GM12878 (cell line): ENCODE measurements around the gene CCDC117.

ENCODE experiments used
- EP300 ChIP-seq, 2 experiments: fragments of 150-350 bp in 1 of 2; IDR thresholded peaks; 2 replicates each; pipeline ENCODE4 v1.6.1; 2011 to 2012; ENCODE audit warnings: low read depth in 2 of 2, low read length in 2 of 2, borderline replicate concordance in 1 of 2, improper control_type of control experiment in 1 of 2, inconsistent platforms in 1 of 2; ENCODE audit not compliant: control insufficient read depth in 1 of 2
- FOS ChIP-seq: IDR thresholded peaks from 3 replicates; pipeline ENCODE4 v1.6.1; 2011; ENCODE audit warnings: borderline replicate concordance; ENCODE audit not compliant: insufficient read length; ENCODE audit errors: extremely low read depth
- GABPA ChIP-seq: IDR thresholded peaks from 2 replicates; pipeline ENCODE4 v1.6.1; 2014; ENCODE audit warnings: antibody characterized with exemption, low read depth, mild to moderate bottlenecking, inconsistent platforms
- IKZF1 ChIP-seq: fragments of 450-650 bp; conservative IDR thresholded peaks from 2 replicates; pipeline ENCODE4 v1.6.1; 2017; ENCODE audit warnings: antibody characterized with exemption, mild to moderate bottlenecking
- JUNB ChIP-seq: IDR thresholded peaks from 2 replicates; pipeline ENCODE4 v1.6.1; 2016; ENCODE audit warnings: antibody characterized with exemption, mild to moderate bottlenecking
- LARP7 ChIP-seq: fragments of 450-650 bp; IDR thresholded peaks from 2 replicates; pipeline ENCODE4 v1.6.1; 2017; ENCODE audit warnings: mild to moderate bottlenecking
- POLR2A ChIP-seq: IDR thresholded peaks from 2 replicates; pipeline ENCODE4 v1.6.1; 2011; ENCODE audit warnings: low read depth, mild to moderate bottlenecking, low read length
- POLR2AphosphoS5 ChIP-seq: IDR thresholded peaks from 2 replicates; pipeline ENCODE4 v1.6.1; 2011; ENCODE audit warnings: mild to moderate bottlenecking, low read length, inconsistent platforms
- RAD51 ChIP-seq: fragments of 450-650 bp; IDR thresholded peaks from 2 replicates; pipeline ENCODE4 v1.6.1; 2016; ENCODE audit warnings: moderate library complexity, mild to moderate bottlenecking, inconsistent platforms
- TARDBP ChIP-seq: IDR thresholded peaks from 2 replicates; pipeline ENCODE4 v1.6.1; 2016; ENCODE audit warnings: borderline replicate concordance
- TF ChIP-seq, protein P1 (sequence below), 3 experiments: IDR thresholded peaks in 2 of 3; conservative IDR thresholded peaks in 1 of 3; 2 replicates each; pipeline ENCODE4 v1.5.1; 2011; ENCODE audit warnings: low read depth in 3 of 3, low read length in 3 of 3, mild to moderate bottlenecking in 3 of 3, control low read depth in 2 of 3, moderate library complexity in 2 of 3, inconsistent platforms in 1 of 3, mixed read lengths in 1 of 3; ENCODE audit not compliant: control insufficient read depth in 2 of 3, insufficient read depth in 1 of 3; ENCODE audit errors: extremely low read depth in 1 of 3

DNA sequence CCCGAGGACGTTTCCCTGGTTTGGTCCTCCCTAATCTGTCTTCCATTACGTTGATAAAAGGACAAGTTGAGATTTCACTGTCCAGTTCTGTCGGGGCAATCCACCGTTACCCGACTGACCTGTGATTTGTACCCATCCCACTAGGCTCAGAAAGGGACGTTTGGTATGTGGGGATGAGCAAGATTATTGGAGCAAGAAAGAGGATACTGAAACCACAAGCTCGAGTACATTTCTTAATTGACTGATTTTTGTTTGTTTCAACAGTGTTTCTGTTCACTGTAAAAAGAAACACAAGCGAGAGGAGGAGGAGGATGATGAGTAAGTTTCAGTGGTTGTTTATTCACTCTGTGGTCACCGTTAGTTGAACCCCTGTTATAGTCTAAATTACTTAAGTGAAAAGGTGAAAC is 969 bp downstream of the CCDC117 start:
- TF ChIP-seq, protein P1, sequence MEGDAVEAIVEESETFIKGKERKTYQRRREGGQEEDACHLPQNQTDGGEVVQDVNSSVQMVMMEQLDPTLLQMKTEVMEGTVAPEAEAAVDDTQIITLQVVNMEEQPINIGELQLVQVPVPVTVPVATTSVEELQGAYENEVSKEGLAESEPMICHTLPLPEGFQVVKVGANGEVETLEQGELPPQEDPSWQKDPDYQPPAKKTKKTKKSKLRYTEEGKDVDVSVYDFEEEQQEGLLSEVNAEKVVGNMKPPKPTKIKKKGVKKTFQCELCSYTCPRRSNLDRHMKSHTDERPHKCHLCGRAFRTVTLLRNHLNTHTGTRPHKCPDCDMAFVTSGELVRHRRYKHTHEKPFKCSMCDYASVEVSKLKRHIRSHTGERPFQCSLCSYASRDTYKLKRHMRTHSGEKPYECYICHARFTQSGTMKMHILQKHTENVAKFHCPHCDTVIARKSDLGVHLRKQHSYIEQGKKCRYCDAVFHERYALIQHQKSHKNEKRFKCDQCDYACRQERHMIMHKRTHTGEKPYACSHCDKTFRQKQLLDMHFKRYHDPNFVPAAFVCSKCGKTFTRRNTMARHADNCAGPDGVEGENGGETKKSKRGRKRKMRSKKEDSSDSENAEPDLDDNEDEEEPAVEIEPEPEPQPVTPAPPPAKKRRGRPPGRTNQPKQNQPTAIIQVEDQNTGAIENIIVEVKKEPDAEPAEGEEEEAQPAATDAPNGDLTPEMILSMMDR (IDR thresholded peaks at IDR 0.05 in 2 of 3, conservative IDR thresholded peaks at IDR 0.05 in 1 of 3; ENCODE audit: control insufficient read depth in 2 of 3, extremely low read depth in 1 of 3, insufficient read depth in 1 of 3, low read depth in 3 of 3, low read length in 3 of 3): no peak
- TF ChIP-seq FOS (no peak), RAD51 (no peak), GABPA (no peak), LARP7 (no peak), TARDBP (no peak), POLR2AphosphoS5 (no peak), JUNB (no peak), IKZF1 (no peak; the same call in 1 of the 2 replicates), EP300 (IDR thresholded peaks at IDR 0.05; ENCODE audit: borderline replicate concordance in 1 of 2, control insufficient read depth in 1 of 2, low read depth in 2 of 2, low read length in 2 of 2) (0 out of 4 replicates have a peak, but pooled peaks of 1 of the 2 experiments have one; percentile 27), POLR2A (no peak)
